Left colon (tissue), 2 donors: ENCODE results near the gene NME3. TPM values are rescaled to one million over a fixed set of nuclear protein-coding genes. Genes with fewer than 3 reads are reported as not detected.
"Not testable (repeated sequence)": the region's sequence is repeated elsewhere in the genome, so short reads cannot be mapped to it uniquely, and the experiment has no call there.

Experiments used
- ATAC-seq: fragments of 200-7000 bp; cut with Tn5 transposase; one replicate; pipeline ENCODE4 v1.9.1; 2020; ENCODE audit warnings: mild to moderate bottlenecking, moderate library complexity
- DNase-seq, 2 donors: peaks; one replicate each; pipeline ENCODE4 v3.0.0-alpha.2; 2020
- intact Hi-C, 2 donors: fragments of 100-400 bp; cut with DNase I in 1 of 2; cut with micrococcal nuclease in 1 of 2; formaldehyde crosslinking; loops; one replicate each; pipeline versions ENCODE4 v1.11.2 to v1.14.0; 2022; cut with DNase I, micrococcal nuclease
- total RNA-seq, 2 donors: library from RNA; stranded (reverse); fragmentation: NEBNext Ultra II Directional; extraction: Animal tissue kit (Norgen Biotek cat#: 25700); gene quantifications; one replicate each; pipeline ENCODE4 v1.2.1, GENCODE V29; 2021
- donor health status: DM: no; HTN: no; CAD: no.
- donor health status: DM: yes; HTN: yes; CAD: no.

Gene NME3
- total RNA-seq, 2 donors from 2014 or later = 59.5 to 62.9 TPM

- intact Hi-C loops = no loop called here
- no peak for ATAC-seq
Measured at GRCh38 chr16:1743376-1744337, 27.7 kb downstream of the NME3 start.

GRCh38 chr16:1741553-1742165 is 29.7 kb downstream of the NME3 start:
- no peak for DNase-seq
- intact Hi-C loops = no loop called here

More at GRCh38 chr16:1743376-1744337, 27.7 kb downstream of the NME3 start:
- no peak for DNase-seq

DNA sequence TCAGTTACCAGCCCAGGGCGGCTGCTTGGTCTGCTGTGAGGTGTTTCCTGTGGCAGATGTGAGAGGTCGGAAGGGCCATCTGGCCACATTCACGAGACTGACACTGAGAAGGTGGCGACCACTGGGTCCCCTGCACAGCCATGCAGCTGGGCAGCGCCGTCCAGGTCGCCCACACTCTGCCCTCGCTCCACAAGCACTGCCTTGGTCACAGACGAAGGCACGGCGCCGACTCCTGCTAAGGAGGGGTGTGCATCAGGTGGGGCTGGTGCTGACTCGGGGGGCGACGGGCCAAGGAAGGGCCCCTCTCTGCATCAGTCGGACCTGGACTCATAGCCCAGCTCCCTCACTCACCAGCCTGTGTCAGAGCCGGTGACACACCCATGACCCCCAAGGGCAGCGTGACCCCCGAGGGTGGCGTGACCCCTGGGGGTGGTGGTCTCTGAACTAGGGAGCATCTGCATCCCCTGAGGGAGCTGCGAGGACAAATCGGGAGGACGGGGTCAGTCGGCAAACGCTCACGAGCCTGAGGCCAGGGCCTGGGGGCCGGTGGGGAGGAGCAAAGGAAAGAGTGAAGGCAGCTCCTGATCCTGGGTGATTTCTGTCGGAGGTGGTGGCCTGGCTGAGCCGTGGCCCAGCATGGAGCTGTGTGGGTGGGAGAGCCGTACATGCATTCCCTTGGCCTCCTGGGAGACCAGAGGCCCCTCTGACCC is 30.4 kb downstream of the NME3 start:
- DNase-seq = no peak
- ATAC-seq = no peak
- intact Hi-C loops = no loop called here

More at GRCh38 chr16:1741553-1742165, 29.7 kb downstream of the NME3 start:
- ATAC-seq = no peak

DNA sequence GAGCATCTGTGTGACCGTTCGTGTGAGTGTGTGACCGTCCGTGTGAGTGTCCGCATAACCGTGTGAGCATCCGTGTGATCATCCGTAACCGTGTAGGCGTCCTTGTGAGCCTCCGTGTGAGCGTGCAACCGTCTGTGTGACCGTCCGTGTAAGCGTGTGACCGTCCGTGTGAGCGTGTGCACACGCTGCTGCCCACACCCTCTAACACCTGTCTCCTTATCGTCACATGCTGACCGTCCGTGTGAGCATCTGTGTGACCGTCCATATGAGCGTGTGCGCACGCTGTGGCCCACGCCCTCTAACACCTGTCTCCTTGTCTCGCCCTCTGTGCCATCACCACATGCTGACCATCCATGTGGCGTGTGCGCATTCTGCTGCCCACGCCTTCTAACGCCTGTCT is 31.1 kb downstream of the NME3 start:
- intact Hi-C loops = no loop called here
- DNase-seq (no peak), ATAC-seq (no peak)

- DNase-seq = no peak
- intact Hi-C loops = no loop called here
- no peak for ATAC-seq
Measured at GRCh38 chr16:1734816-1735215, 36.5 kb downstream of the NME3 start.

GRCh38 chr16:1734123-1734522 is 37.2 kb downstream of the NME3 start:
- intact Hi-C loops = no loop called here
- DNase-seq = no peak
- no peak for ATAC-seq

DNA sequence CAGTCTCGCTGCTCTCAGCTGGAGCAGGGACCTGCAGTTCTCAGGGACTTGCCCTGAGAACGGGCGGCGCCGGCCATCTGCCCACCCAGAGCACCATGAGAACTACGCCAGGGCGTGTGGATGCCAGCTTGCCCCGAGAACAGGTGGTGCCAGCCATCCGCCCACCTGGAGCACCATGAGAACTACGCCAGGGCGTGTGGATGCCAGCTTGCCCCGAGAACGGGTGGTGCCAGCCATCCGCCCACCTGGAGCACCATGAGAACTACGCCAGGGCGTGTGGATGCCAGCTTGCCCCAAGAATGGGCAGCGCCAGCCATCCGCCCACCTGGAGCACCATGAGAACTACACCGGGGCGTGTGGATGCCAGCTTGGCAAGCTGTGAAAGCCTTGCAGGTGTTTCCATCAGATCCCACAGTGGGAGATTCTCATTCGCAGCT is 38.8 kb downstream of the NME3 start:
- ATAC-seq, DNase-seq, intact Hi-C loops: not testable (repeated sequence)

GRCh38 chr16:1732071-1732470 is 39.3 kb downstream of the NME3 start:
- no peak for DNase-seq
- intact Hi-C loops = no loop called here
- ATAC-seq = no peak

GRCh38 chr16:1731603-1732002 is 39.7 kb downstream of the NME3 start:
- no peak for ATAC-seq
- intact Hi-C loops = no loop called here
- no peak for DNase-seq

DNA sequence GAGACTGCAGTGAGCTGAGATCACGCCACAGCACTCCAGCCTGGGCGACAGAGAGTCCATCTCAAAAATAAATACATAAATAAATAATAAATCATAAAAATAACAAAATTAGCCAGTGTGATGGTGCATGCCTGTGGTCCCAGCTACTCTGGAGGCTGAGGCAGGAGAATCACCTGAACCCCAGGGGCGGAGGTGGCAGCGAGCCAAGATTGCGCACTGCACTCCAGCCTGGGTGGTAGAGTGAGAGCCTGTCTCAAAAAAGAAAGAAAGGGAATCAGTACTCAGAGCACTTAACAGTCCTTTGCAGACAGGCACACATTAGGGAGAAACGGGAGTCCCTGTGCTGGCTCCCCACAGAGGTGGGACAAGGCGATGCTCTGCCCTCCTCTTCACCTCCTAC is 40.3 kb downstream of the NME3 start:
- intact Hi-C loops = no loop called here
- DNase-seq (no peak), ATAC-seq (no peak)

DNA sequence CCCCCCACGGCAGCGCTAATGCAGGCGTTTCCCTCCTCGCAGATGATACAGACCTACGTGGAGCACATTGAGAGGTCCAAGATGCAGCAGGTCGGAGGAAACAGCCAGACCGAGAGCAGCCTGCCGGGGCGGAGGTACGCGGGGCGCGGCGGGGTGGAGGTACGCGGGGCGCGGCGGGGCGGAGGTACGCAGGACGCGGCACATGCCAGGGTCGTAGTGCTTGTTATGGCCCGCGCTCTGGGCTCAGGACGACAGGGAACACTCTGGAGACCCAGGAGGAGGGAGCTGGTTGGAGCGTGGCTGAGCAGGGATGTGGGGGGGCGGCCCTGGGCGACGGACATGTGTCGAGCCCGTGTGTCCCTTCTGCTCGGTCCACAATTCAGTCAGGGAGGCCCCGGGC is 41.9 kb downstream of the NME3 start:
- DNase-seq (no peak), ATAC-seq (no peak)
- intact Hi-C loops = no loop called here

DNA sequence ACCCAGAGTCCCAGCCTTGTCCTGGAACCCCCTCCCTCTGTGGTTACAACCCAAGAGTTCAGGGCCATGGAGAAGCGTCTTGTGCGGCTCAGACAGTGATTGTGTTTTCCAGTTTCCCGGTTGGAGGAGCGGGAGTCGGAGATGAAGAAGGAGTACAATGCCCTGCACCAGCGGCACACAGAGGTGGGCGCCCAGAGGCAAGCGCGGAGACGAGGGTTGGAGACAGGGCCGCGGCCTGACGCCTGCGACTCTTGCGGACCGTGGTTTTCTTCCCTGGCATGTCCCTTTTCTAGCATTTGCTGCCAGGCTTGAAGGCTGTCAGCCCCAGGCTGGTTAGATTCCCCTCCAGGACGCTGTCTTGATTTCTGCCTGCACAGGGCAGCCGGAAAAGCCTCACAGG is 42.3 kb downstream of the NME3 start:
- DNase-seq (no peak), ATAC-seq (no peak)
- intact Hi-C loops = no loop called here

DNA sequence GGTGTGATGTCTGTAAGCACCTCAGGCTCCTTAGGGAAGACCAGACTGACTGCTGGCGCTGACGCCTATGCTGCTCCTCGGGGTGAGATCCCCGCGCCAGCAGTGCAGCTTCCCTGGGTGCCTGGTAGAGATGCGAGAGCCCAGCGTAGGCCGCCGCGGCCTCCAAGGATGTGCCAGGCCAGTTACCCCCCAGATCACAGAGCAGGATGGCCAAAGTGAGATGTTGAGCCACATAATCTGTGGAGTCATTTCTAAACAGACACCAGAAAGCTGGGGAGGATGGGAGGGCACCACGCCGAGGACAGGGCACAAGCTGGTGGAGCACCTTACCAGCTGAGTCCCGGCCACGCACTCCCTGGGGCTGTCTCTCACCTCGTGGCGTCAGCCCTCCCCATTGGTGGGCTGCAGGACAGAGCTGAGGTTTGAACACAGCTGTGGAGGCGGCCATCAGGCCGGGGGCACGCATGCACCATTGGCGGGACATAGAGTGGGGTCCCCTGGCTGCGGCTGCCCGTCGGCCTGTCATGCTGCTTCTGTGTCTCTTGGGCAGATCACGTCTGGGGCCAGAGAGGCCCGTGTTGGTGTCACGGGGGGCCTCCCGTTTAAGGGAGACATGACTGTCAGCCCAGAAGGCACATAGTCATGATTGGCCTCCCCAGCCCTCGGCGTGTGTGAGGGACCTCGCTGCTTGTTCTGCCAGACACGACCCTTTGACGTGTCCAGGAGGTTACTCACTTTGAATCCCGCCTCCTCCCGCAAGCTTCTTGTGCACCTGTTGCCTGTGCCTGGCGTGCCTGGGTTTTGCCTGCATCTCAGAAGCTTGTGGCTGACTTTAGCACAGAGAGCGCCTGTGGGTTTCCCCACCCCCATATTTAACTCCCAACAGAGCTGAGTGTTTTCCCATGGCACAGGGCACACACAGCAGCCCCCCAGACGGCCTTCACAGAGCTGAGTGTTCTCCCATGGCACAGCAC is 43.4 kb downstream of the NME3 start:
- intact Hi-C loops = no loop called here
- ATAC-seq = no peak
- DNase-seq = no peak

GRCh38 chr16:1726661-1727502 is 44.5 kb downstream of the NME3 start:
- intact Hi-C loops = no loop called here
- no peak for ATAC-seq
- DNase-seq = no peak

GRCh38 chr16:1724491-1724890 is 46.9 kb downstream of the NME3 start:
- no peak for ATAC-seq
- DNase-seq = no peak
- intact Hi-C loops = no loop called here

DNA sequence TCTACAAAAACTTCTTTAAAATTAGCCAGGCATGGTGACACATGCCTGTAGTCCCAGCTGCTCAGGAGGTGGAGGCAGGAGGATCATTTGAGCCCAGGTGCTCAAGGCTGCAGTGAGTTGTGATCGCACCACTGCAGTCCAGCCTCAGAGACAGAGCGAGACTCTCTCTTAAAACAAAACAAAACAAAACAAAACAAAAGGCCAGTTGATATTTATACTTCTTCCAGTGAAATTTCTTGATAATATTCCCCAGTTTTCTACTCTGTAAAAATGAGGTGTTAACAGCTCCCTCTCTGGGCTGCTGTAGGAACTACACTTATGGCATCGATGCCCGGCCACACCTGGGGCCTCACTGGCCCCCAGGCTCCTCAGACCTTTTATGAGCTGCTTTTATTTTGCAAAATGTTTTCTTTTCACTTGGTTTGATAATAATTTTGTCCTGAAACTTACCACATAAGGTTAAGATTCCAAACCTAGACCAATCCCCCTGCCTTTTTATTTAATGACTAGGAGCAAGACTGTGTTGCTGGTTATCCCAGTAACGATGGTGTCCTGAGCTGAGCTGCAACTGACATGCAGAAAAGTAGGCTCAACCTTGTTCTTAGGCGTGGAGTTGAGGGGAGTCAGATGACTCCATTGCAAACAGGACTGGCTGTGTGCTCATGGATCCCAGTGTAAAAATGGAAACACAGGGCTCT is 47.7 kb downstream of the NME3 start:
- intact Hi-C loops = no loop called here
- DNase-seq (peak in 1 of 2 donors; percentile 57), ATAC-seq (peak; percentile 48)

GRCh38 chr16:1721372-1721771 is 50.0 kb downstream of the NME3 start:
- DNase-seq (no peak), ATAC-seq (no peak)
- intact Hi-C loops = no loop called here
